ENCODE data around the gene VWA5B2. TPM values are rescaled to one million over a fixed set of nuclear protein-coding genes. Genes with fewer than 3 reads are reported as not detected.

Gene VWA5B2
- total RNA-seq, 4 donors from 2014 or later, result not detected

DNA sequence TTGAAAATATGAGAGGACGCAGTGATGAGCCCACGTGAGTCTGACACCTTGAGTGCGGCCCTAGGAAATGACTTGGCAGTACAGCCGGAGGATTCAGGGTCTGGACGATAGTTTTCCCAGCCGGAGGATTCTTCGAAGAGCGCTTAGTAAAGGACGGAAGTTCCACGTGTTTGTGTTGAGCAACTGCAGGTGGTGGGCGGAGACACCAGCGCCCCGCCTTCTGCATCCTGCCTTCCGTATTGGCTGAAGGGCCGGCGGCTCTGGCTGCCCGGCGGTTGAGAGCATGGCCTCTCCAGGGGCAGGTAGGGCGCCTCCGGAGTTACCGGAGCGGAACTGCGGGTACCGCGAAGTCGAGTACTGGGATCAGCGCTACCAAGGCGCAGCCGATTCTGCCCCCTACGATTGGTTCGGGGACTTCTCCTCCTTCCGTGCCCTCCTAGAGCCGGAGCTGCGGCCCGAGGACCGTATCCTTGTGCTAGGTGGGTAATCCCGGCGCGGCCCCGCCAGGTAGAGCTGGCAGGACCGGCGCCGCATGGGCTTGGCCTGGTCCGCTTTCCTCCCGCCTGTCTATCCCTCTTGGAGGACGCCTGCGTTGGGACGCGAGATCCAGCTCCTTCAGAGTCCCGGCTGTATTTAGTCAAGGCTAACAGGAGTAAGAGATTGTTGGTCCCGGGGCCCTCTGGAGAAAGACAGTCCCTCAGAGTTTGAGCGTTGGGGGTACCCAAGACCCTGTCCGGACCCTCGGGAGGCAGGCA, 20.2 kb downstream of the VWA5B2 start, which contains the start of gene EEF1AKMT4:
Gene EEF1AKMT4, plus strand, starts transcription at position 261 of the 755 bp plus-strand sequence. Its CDS starts 23 bp downstream, at position 284.
- in situ Hi-C loops (cut with MboI; ENCODE audit: low sequenced_read_pairs in 4 of 4), result loop anchor here in 2 of 4 donors (10.0 to 25.0 kb wide), 3 partner anchors 105 to 362 kb away; partner anchors contain the start of genes PARL (in 2 of the 2) and EIF2B5 (in 1 of the 2)
- peak within 1 kb of the TSS; percentile 91 to 95 (median 94) for H3K27ac ChIP-seq
- no peaks in the 10 kb centered on the region for H3K27me3 ChIP-seq
- peak; percentile 39 to 68 (median 59) for TF ChIP-seq CTCF (IDR thresholded peaks at IDR 0.05 in 4 of 5, conservative IDR thresholded peaks at IDR 0.05 in 1 of 5)
- TF ChIP-seq POLR2A (IDR thresholded peaks at IDR 0.05), result peak; percentile 55 to 59
- H3K4me1 ChIP-seq, result peaks cover 17 to 20% of the 10 kb centered on the region in 2 donors
- ATAC-seq (peak; percentile 91 to 94), DNase-seq (peak; percentile 95 to 97)
- peaks cover 0 to 16% of the 10 kb centered on the region in 2 donors for H3K36me3 ChIP-seq
- intact Hi-C loops (cut with DNase I; ENCODE audit: low total_unique reads), result loop anchor here (1.0 to 5.0 kb wide), 11 partner anchors 21 to 365 kb away; partner anchors contain the start of genes ABCC5, ABCF3, AP2M1 and DVL3
- H3K4me3 ChIP-seq, result peak within 1 kb of the TSS; percentile 85 to 95 (median 90)
- no peaks in the 10 kb centered on the region for H3K9me3 ChIP-seq

DNA sequence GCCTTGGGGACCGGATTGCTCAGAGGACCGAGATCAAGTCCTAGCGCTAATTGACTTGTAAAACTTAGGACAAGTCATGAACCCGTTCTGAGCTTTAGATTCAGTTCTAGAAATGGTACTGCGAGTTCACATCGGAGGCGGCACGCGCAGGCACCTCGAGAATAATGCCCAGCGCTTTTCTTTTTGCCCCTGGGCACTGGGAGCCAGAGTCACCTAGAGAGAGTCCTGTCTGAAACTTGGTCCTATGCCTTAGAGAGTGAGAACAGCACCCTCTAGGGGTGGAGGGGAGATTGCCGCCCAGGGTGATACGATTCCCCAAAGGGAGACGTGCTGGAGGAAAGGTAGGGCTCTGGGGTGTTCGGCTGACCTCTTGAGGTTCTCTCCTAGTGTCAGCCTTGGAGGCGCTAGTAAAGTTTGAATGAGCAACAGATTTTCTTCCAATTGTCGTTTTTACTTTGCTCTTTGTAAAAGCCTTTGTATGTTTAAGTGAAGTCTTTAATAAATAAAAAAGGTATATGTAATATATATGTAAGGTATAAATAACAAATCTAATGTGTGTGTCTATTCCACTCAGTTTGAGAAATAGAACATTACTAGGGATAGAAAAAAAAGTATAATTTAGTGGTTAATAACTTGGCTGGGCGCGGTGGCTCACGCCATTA, 20.9 kb downstream of the VWA5B2 start:
- TF ChIP-seq CTCF (IDR thresholded peaks at IDR 0.05 in 4 of 5, conservative IDR thresholded peaks at IDR 0.05 in 1 of 5), result peak; percentile 81 to 94 (median 88)
- no peak for TF ChIP-seq POLR2A (IDR thresholded peaks at IDR 0.05)
- peaks cover 17 to 20% of the 10 kb centered on the region in 2 donors for H3K4me1 ChIP-seq
- in situ Hi-C loops (cut with MboI; ENCODE audit: low sequenced_read_pairs in 4 of 4) (loop anchor here in 1 of 4 donors (25.0 kb wide), 1 partner anchor 363 kb away; the partner anchor contains the start of gene PARL), intact Hi-C loops (cut with DNase I; ENCODE audit: low total_unique reads) (loop anchor here (2.0 kb wide), 1 partner anchor 21 kb away; the partner anchor contains the start of gene VWA5B2)
- H3K4me3 ChIP-seq, result peak overlapping the region; percentile 85 to 95 (median 90)
- peak overlapping the region; percentile 91 to 95 (median 94) for H3K27ac ChIP-seq
- no peaks in the 10 kb centered on the region for H3K9me3 ChIP-seq
- DNase-seq (peak; percentile 59 to 85), ATAC-seq (peak; percentile 80 to 82)
- H3K36me3 ChIP-seq, result peaks cover 0 to 8% of the 10 kb centered on the region in 2 donors
- H3K27me3 ChIP-seq, result no peaks in the 10 kb centered on the region

DNA sequence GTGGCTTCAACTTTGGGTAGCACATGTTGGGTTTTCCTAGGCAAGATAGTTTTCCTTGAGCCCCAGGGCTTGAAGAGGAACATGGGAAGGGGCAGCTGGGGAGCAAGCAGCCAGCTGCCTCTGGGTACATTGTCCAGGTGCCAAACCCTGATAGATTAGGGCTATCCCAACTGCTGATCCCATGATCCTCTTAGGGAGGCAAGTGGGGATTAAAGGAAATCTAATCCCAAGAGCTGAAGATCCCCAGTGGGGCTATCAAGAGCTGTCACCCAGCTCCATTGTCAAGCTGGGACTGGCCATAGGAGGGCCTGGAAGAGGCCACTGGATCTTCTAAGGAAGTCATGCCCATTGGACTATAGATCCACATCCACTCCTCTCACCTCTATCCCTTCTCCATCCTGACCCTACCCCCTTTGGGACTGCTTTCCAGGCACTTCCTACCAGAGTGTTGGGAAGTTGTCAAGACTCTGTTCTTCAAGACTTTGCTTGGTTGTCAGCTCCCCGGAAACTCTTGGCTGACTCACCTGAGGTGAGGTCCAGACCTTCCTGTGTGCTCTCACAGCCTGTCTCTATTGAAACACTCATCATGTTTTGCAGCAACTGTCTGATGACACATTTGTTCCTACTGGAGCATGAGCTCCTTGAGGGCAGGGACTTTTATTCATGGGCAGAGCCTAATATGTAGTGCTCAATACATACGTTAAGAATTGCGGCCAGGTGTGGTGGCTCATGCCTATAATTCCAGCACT, 26.1 kb downstream of the VWA5B2 start:
- no peak overlapping the region for H3K4me3 ChIP-seq
- intact Hi-C loops (cut with DNase I; ENCODE audit: low total_unique reads) (no loop called here), in situ Hi-C loops (cut with MboI; ENCODE audit: low sequenced_read_pairs in 4 of 4) (loop anchor here in 1 of 4 donors (25.0 kb wide), 1 partner anchor 368 kb away; the partner anchor contains the start of gene PARL)
- no peak for DNase-seq
- H3K36me3 ChIP-seq, result peaks cover 0 to 7% of the 10 kb centered on the region in 2 donors
- peaks cover 1 to 7% of the 10 kb centered on the region in 2 donors for H3K4me1 ChIP-seq
- TF ChIP-seq CTCF (IDR thresholded peaks at IDR 0.05 in 4 of 5, conservative IDR thresholded peaks at IDR 0.05 in 1 of 5) (no peak), POLR2A (IDR thresholded peaks at IDR 0.05) (no peak)
- no peak for ATAC-seq
- H3K27me3 ChIP-seq, result peaks cover 4 to 21% (median 17%) of the 10 kb centered on the region in 3 donors
- H3K9me3 ChIP-seq, result no peaks in the 10 kb centered on the region
- no peak overlapping the region for H3K27ac ChIP-seq

All from gastrocnemius medialis (tissue), 4 donors.